GM18858 (cell line): ENCODE data around the gene ZC3H18.

Source experiments
- ATAC-seq: cut with Tn5 transposase; IDR thresholded peaks from one replicate; pipeline ENCODE4 v1.9.1; 2021; ENCODE audit not compliant: unreplicated experiment

The ZC3H18 gene

GRCh38 chr16:88569985-88570690 is at the start of gene ZC3H18:
ZC3H18 (plus strand) TSS chr16:88570403; CDS start chr16:88577124, 6,721 bp downstream.
- ATAC-seq = no peak

- ATAC-seq = no peak
Observed at GRCh38 chr16:88521674-88522073, 48.5 kb upstream of the ZC3H18 start.

GRCh38 chr16:88522276-88522949 is 47.8 kb upstream of the ZC3H18 start:
- no peak for ATAC-seq

DNA sequence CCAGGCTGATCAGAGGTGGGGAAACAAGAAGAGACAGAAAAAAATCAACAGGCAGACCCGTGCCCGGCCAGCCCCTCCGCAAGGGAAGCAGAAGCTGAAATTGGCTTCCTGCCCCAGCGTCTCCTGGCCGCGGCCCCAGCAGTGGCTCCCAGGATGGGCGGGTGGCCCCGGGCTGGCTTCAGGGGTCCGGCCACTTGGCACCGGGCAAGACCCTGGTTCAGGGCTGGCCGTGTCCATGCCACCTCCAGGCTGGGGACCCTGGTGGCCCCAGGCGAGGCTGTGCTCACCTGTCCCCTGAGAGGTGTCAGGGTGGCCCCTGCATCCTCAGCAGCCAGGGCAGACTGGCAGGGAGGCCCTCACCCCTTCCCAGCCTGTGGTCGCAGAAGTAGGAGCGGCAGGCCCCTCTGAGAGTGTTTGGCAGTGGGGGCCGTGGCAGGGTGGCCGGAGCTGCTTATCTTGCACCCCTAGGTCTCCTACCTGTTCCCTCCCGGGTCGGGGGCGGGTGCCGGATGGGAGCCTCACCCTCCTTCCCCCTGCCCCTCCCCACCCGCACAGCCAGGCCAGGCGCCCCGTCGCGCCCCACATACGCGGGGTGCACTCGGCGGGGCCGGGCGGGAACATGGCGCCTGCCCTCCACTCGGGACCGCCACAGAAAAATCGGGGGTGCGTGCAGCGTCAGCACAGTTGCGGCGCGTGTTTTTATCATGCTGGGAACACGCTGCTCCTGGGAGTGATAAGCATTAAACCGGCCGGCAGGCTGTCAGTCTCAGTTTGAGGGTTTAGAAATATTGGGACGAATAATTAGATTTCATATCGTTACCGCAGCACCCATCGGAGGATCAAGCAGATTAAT is 46.7 kb upstream of the ZC3H18 start:
- ATAC-seq = no peak

DNA sequence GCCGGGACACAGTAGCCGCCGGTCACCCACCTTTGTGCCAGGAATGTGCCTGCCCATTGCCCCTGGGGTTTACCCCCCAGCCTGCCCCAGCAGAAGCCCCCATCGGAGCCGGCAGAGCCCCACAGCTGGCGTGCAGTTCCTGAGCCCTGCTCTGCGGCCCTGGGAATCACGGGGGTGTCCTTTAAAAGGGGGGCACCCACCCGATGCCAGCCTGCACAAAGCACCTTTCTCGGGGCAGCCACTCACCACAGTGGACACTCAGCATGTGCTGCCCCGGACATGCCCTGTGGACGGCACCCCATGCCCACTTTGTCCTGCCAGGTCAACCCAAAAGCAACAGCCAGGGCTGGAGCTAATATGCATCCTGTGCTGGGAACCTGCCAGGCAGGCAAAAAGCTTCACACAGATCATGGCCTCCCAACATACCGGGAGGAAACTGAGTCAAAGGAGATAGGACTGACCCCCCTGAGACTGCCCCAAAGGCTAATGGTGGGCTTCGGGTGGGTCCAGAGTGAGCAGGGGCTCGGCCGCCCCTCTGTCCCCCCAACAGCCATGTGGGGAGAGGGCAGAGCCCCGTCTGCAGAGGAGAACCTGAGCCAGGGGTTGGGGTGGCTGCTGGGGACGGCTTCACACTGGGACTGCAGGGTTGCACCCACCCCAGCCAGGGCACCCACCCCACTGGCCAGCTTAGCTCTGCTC is 45.8 kb upstream of the ZC3H18 start:
- ATAC-seq = no peak

DNA sequence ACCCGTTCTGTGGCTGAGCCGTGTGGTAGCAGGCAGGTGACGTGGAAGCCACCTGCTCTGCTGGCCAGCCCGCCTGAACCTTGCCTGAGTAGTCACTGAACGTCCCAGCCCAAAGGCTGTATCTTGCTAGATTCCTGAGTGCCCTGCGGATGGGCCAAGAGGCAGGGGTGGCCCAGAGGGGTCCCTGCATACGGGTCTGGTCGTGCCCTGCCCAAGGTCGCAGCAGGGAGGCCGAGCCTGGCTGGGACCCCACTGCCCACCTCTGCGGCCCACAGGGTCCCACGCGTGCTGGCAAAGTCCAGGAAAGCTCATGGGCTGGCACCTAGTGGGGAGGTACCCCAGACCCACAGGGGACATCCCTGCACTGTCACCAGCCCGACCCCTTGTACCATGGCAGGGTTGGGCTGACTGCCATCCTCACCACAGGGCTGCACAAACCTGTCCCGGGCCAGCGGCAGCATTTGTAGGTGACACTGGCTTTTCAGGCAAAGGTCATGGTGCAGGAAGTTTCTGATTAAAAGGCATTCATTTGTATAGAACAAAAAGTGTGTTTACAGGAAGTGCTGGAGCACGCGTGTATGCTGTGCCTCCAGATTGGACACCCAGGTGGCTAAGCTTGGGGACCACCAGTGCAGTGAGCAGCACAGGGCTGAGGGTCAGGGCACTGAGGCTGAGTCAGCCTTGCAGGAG is 45.1 kb upstream of the ZC3H18 start:
- ATAC-seq = no peak

GRCh38 chr16:88525663-88525990 is 44.6 kb upstream of the ZC3H18 start:
- ATAC-seq = no peak

GRCh38 chr16:88526008-88526905 is 43.9 kb upstream of the ZC3H18 start:
- no peak for ATAC-seq

GRCh38 chr16:88526906-88527185 is 43.4 kb upstream of the ZC3H18 start:
- ATAC-seq = no peak

GRCh38 chr16:88527186-88527936 is 42.8 kb upstream of the ZC3H18 start:
- ATAC-seq = no peak

DNA sequence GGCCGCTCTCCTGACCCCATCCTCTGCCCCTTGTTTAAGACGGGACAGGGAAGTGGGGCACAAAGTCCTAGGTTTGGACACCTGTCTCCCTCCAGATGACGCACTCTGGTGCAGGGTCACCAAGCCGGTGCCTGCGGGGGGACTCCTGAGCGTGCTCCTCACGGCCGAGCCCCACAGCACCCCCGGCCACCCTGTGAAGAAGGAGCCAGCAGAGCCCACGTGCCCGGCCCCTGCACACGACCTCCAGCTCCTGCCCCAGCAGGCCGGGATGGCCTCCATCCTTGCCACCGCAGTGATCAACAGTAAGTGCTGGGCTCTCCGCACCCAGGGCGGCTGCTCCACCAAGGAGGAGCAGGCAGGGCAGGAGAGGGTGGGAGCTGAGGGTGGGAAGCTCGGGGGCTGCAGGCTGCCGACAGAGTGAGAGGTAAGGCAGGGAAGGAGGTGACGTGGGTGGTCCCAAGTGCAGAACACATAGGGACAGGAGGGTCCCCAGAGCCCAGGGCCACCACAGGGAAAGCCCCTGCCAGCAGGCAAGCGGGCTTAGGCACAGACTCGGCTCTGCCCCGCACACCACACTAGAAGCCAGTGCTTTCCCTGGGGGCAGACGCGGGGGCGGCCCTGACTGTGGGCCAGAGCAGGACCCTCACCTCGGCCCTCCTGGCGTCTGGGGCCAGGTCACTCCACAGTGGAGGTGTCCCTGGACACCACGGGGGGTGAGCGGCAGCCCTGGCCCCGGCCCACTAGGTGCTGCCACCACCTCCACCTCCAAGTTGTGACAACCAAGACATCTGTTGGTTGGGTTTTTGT is 42.1 kb upstream of the ZC3H18 start:
- ATAC-seq = no peak

DNA sequence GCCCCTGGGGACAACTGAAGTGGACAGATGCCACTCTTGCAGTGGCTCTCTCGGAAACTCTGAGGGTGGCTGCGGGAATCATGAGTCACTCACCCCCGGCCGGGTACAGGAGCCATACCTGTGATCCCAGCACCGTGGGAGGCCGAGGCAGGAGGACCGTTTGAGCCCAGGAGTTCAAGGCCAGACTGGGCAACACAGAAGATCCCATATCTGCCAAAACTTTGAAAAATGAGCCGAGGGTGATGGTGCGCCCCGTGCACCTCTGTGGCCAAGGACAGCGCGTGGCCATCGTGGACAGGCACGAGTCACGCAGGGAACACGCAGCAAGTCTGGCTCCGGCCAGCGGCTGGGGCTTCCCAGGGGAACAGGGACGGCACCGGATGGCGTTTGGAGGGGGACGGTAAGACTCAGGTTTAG is 41.3 kb upstream of the ZC3H18 start:
- ATAC-seq = no peak

DNA sequence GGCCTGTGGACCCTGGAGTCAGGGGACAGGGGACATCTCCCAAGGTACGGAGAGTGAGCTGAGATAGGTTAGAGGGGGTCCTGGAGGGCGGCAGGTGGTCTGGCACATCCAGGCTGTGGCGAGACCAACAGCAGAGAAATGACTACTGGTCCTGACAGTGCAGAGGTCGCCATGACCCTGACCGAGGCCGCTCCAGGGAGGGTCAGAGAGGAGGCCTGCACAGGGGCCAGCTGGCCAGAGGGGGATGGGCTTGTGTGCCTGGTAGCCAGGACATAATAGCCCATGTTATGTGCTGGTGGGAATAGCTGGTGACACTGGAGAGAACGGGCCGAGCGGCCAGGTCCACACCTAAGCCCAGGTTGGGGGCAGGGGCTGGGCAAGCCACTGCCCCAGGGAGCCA is 40.6 kb upstream of the ZC3H18 start:
- no peak for ATAC-seq

- no peak for ATAC-seq
Observed at GRCh38 chr16:88530051-88530857, 39.9 kb upstream of the ZC3H18 start.

- ATAC-seq = no peak
Observed at GRCh38 chr16:88530858-88531203, 39.4 kb upstream of the ZC3H18 start.

- ATAC-seq = no peak
Observed at GRCh38 chr16:88531346-88531745, 38.9 kb upstream of the ZC3H18 start.

DNA sequence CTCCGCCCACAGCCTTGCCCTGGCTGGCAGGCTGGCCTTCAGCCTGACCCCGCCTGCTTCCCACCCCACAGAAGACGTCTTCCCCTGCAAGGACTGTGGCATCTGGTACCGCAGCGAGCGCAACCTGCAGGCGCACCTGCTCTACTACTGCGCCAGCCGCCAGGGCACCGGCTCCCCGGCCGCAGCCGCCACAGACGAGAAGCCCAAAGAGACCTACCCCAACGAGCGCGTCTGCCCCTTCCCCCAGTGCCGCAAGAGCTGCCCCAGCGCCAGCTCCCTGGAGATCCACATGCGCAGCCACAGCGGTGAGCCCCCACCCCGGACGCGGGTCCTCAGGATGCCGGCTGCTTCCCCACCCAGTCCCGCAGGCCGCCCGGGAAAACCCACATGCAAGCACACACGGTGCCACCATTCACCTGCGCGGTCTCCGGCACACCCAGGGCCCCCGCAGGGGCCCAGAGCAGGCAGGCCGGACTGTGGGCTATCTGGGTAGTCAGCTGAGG is 38.2 kb upstream of the ZC3H18 start:
- ATAC-seq = no peak
